ENCODE measurements around the gene ESRRB.

DNA sequence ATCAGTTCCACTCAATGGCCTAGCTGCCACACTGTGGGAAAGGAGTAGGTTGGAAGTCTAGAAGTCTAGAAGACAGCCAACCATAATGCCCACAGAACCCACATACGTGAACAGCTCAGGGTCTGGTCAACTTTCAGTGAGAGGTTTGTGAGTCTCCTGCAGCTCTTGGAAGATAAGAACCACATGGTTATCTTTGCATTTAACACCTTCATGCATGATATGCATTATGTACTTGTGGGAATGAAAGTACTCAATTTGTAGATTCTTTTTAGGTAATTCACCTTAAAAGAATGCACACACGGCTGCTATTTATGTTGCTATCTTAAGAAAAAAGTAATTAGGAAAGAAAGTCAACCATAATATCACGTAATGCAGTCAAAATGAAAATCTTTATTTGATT lies 126.7 kb downstream of the ESRRB start:
- TF ChIP-seq SNAI2 (CRISPR knock-in tag; IDR thresholded peaks at IDR 0.05) (no peak), ZFP30 (CRISPR knock-in tag; IDR thresholded peaks at IDR 0.05) (no peak), BACH2 (CRISPR knock-in tag; IDR thresholded peaks at IDR 0.05; ENCODE audit: borderline replicate concordance) (no peak), PATZ1 (CRISPR knock-in tag; IDR thresholded peaks at IDR 0.05; ENCODE audit: borderline replicate concordance) (no peak), ZNF70 (CRISPR knock-in tag; IDR thresholded peaks at IDR 0.05) (no peak), OSR1 (CRISPR knock-in tag; IDR thresholded peaks at IDR 0.05) (no peak), RARB (CRISPR knock-in tag; IDR thresholded peaks at IDR 0.05) (no peak), ARNTL (CRISPR knock-in tag; IDR thresholded peaks at IDR 0.05; ENCODE audit: borderline replicate concordance, low read depth) (no peak), PPARA (CRISPR knock-in tag; IDR thresholded peaks at IDR 0.05; ENCODE audit: borderline replicate concordance) (no peak), CSRNP3 (CRISPR knock-in tag; IDR thresholded peaks at IDR 0.05) (no peak)
